ENCODE measurements around the gene SETSIP. TPM values are rescaled to one million over a fixed set of nuclear protein-coding genes. Genes with fewer than 3 reads are reported as not detected.

The SETSIP gene
- total RNA-seq, result not detected
- polyA plus RNA-seq, result not detected
- long read RNA-seq, donor 1, result 0 reads
- long read RNA-seq, donor 2, result 0 reads
- long read RNA-seq, donor 3, result 0 reads
- long read RNA-seq, donor 4, result 0 reads
- long read RNA-seq, donor 5, result 0 reads
- long read RNA-seq, donor 6, result 0 reads
- long read RNA-seq, donor 7, partial matches to known transcripts, result 0 of 1 reads
- long read RNA-seq, donor 7, other reads (novel, unspliced or antisense), result 0 of 1 reads
- long read RNA-seq, donor 8, result 0 reads
- long read RNA-seq, donor 9, result 0 reads
- long read RNA-seq, donor 10, result 0 reads

DNA sequence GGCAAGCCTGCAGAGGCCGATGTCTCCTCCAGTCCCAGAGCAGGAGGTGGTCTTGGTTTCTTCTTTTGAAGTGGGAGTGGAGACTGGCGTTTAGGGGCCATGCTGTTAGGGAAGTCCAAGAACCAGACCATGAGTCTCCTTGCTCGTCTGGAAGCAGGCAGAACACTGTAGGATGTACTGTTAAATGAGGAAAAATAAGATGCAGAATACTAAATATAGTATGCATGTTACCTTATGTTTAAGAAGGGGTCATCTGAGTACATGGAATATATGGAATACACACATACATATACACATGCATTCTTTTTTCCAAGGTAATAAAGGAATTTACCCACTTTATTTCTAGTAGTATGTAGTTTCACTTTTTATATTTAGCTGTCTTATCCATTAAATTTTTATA is at the start of gene SETSIP:
Gene SETSIP, minus strand, starts transcription at position 101 of the 400 bp plus-strand sequence. Its CDS starts 0 bp downstream, at position 101.
- no peak within 1 kb of the TSS for H3K27ac ChIP-seq
- no peak within 1 kb of the TSS for H3K4me3 ChIP-seq
- H3K27me3 ChIP-seq, result no peaks in the 10 kb centered on the region
- TF ChIP-seq EP300 (IDR thresholded peaks at IDR 0.05), result no peak
- TF ChIP-seq, protein P1, sequence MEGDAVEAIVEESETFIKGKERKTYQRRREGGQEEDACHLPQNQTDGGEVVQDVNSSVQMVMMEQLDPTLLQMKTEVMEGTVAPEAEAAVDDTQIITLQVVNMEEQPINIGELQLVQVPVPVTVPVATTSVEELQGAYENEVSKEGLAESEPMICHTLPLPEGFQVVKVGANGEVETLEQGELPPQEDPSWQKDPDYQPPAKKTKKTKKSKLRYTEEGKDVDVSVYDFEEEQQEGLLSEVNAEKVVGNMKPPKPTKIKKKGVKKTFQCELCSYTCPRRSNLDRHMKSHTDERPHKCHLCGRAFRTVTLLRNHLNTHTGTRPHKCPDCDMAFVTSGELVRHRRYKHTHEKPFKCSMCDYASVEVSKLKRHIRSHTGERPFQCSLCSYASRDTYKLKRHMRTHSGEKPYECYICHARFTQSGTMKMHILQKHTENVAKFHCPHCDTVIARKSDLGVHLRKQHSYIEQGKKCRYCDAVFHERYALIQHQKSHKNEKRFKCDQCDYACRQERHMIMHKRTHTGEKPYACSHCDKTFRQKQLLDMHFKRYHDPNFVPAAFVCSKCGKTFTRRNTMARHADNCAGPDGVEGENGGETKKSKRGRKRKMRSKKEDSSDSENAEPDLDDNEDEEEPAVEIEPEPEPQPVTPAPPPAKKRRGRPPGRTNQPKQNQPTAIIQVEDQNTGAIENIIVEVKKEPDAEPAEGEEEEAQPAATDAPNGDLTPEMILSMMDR (IDR thresholded peaks at IDR 0.05), result no peak
- TF ChIP-seq POLR2A (IDR thresholded peaks at IDR 0.05), result no peak
- TF ChIP-seq POLR2AphosphoS5 (IDR thresholded peaks at IDR 0.05), result no peak
- no peaks in the 10 kb centered on the region for H3K36me3 ChIP-seq
- peaks cover 0 to 6% (median 2%) of the 10 kb centered on the region in 4 donors for H3K4me1 ChIP-seq
- intact Hi-C loops (cut with DNase I; ENCODE audit: low total_unique reads), result no loop called here
- 56 to 86% (median 77%) methylated on average over 3 of the region's 3 CpGs for WGBS, 5 donors
- H3K9me3 ChIP-seq, result no peaks in the 10 kb centered on the region
- no peak for DNase-seq

- no peak for TF ChIP-seq POLR2A (IDR thresholded peaks at IDR 0.05)
- TF ChIP-seq, protein P1 (IDR thresholded peaks at IDR 0.05), result no peak
- TF ChIP-seq POLR2AphosphoS5 (IDR thresholded peaks at IDR 0.05), result no peak
- no peak for TF ChIP-seq EP300 (IDR thresholded peaks at IDR 0.05)
- Histone ChIP-seq H3K36me3 (no peaks in the 10 kb centered on the region), H3K4me3 (no peak overlapping the region), H3K4me1 (no peaks in the 10 kb centered on the region), H3K27ac (no peak overlapping the region), H3K27me3 (no peaks in the 10 kb centered on the region), H3K9me3 (no peaks in the 10 kb centered on the region)
- 40 to 57% (median 49%) methylated on average over 3 of the region's 3 CpGs for WGBS, 5 donors
- intact Hi-C loops (cut with DNase I; ENCODE audit: low total_unique reads), result no loop called here
- DNase-seq, result peak in 1 of 2 donors; percentile 16
These were observed 48.7 kb upstream of the SETSIP start for GRCh38 chr1:92123868-92124267.

- no peak for TF ChIP-seq POLR2AphosphoS5 (IDR thresholded peaks at IDR 0.05)
- TF ChIP-seq POLR2A (IDR thresholded peaks at IDR 0.05), result no peak
- TF ChIP-seq, protein P1 (IDR thresholded peaks at IDR 0.05), result no peak
- no peak for TF ChIP-seq EP300 (IDR thresholded peaks at IDR 0.05)
- no peaks in the 10 kb centered on the region for H3K4me1 ChIP-seq
- peak in 1 of 2 donors; percentile 3 for DNase-seq
- no peaks in the 10 kb centered on the region for H3K27me3 ChIP-seq
- H3K27ac ChIP-seq, result no peak overlapping the region
- no peak overlapping the region for H3K4me3 ChIP-seq
- H3K9me3 ChIP-seq, result no peaks in the 10 kb centered on the region
- 60 to 77% (median 67%) methylated on average over 3 of the region's 3 CpGs for WGBS, 5 donors
- intact Hi-C loops (cut with DNase I; ENCODE audit: low total_unique reads), result no loop called here
- H3K36me3 ChIP-seq, result peaks cover 0 to 11% (median 0%) of the 10 kb centered on the region in 4 donors
These were observed 43.6 kb upstream of the SETSIP start for GRCh38 chr1:92118826-92119225.

- peaks cover 0 to 11% (median 0%) of the 10 kb centered on the region in 4 donors for H3K36me3 ChIP-seq
- intact Hi-C loops (cut with DNase I; ENCODE audit: low total_unique reads), result no loop called here
- H3K4me1 ChIP-seq, result no peaks in the 10 kb centered on the region
- no peak overlapping the region for H3K4me3 ChIP-seq
- TF ChIP-seq POLR2A (IDR thresholded peaks at IDR 0.05) (no peak), EP300 (IDR thresholded peaks at IDR 0.05) (no peak), POLR2AphosphoS5 (IDR thresholded peaks at IDR 0.05) (no peak)
- TF ChIP-seq, protein P1 (IDR thresholded peaks at IDR 0.05), result no peak
- no peaks in the 10 kb centered on the region for H3K27me3 ChIP-seq
- peak in 1 of 2 donors; percentile 3 for DNase-seq
- no peaks in the 10 kb centered on the region for H3K9me3 ChIP-seq
- 48 to 69% (median 64%) methylated on average over 2 of the region's 2 CpGs for WGBS, 5 donors
- H3K27ac ChIP-seq, result no peak overlapping the region
These were observed 42.3 kb upstream of the SETSIP start for GRCh38 chr1:92117526-92117925.

All from stomach (tissue), 19 donors.